Activated naive CD8-positive, alpha-beta T cell treated with anti-CD3 and anti-CD28 coated beads for 36 hours (primary cell): ENCODE data around the gene GRAP2. TPM values are rescaled to one million over a fixed set of nuclear protein-coding genes. Genes with fewer than 3 reads are reported as not detected.

Experiments
- total RNA-seq, 2 experiments: library from RNA; stranded (reverse); gene quantifications; one replicate each; pipeline ENCODE4 v1.2.3, GENCODE V29; 2021

GRAP2 gene
- total RNA-seq, 2 experiments from 2014 or later = 65.2 to 65.5 TPM

Other genes starting within 250 kb of the GRAP2 start
- under 1 TPM; 0.20 to 0.39 TPM for gene ENTHD1, start 7.3 kb upstream of the GRAP2 start, total RNA-seq
- 1 to 10 TPM; 1.0 to 1.3 TPM for gene TMA7B, start 59.3 kb downstream of the GRAP2 start, total RNA-seq
- 1 to 10 TPM; 3.4 to 3.6 TPM for gene FAM83F, start 93.9 kb downstream of the GRAP2 start, total RNA-seq